K562 (cell line): ENCODE data around the gene TFEB. TPM values are rescaled to one million over a fixed set of nuclear protein-coding genes. Genes with fewer than 3 reads are reported as not detected.

Experiments
- ATAC-seq: fragments of 200-7000 bp; cut with Tn5 transposase; 3 replicates; pipeline ENCODE4 v1.9.1; 2020; ENCODE audit warnings: moderate library complexity
- BruUV-seq: library from RNA; stranded (reverse); fragments of 400-500 nt; replicated peaks from 2 replicates; lab custom pipeline; 2021; lab: Mats Ljungman, UMichigan
- CTCF ChIA-PET: fragments of 300-600 bp; formaldehyde crosslinking; extraction: SDS; loops from one replicate; lab custom pipeline; 2021; ENCODE audit warnings: low intra/inter-chr PET ratio; lab: Yijun Ruan, JAX
- POLR2A ChIA-PET: fragments of 300-600, 350-650 bp; sonication (Branson Sonifier 250); formaldehyde crosslinking; extraction: SDS; loops from one replicate; lab custom pipeline; 2021; ENCODE audit warnings: antibody characterized with exemption, inconsistent platforms; lab: Yijun Ruan, JAX
- DNase-seq, 4 experiments: peaks; one replicate each; pipeline versions ENCODE4 v3.0.0 to v3.0.0-alpha.2; 2011 to 2018; ENCODE audit warnings: low spot score in 3 of 4, mixed read lengths in 3 of 4; ENCODE audit errors: extremely low read depth in 1 of 4
- FAIRE-seq: peaks from 2 replicates; lab custom pipeline; 2011; peaks lifted over from hg19 to GRCh38; lab: Jason Lieb, UNC
- H2AFZ ChIP-seq: 2 replicates; pipeline ENCODE4 v1.6.0; 2011; ENCODE audit warnings: low read depth, low read length, control low read depth, inconsistent platforms
- H3K27ac ChIP-seq: fragments of 200-600 bp; 3 replicates; pipeline ENCODE4 v1.8.0; 2011; ENCODE audit warnings: low read depth, mild to moderate bottlenecking, control low read depth, inconsistent platforms, low read length, moderate library complexity, mixed read lengths; ENCODE audit errors: extremely low read depth
- H3K27me3 ChIP-seq, 2 experiments: fragments of 300-600 bp in 1 of 2; 2 replicates in 1 of 2; 3 replicates in 1 of 2; pipeline versions ENCODE4 v1.6.0 to v1.8.0; 2011; ENCODE audit warnings: inconsistent platforms in 2 of 2, low read length in 2 of 2, mild to moderate bottlenecking in 1 of 2, mixed read lengths in 1 of 2, moderate library complexity in 1 of 2; ENCODE audit not compliant: control insufficient read depth in 2 of 2, insufficient read depth in 2 of 2
- H3K36me3 ChIP-seq: fragments of 300-600 bp; 3 replicates; pipeline ENCODE4 v1.8.0; 2011; ENCODE audit warnings: mild to moderate bottlenecking, low read length, inconsistent platforms; ENCODE audit not compliant: control insufficient read depth, insufficient read depth
- H3K4me1 ChIP-seq, 2 experiments: fragments of 200-600 bp in 1 of 2; replicated peaks in 1 of 2; 2 replicates in 1 of 2; 3 replicates in 1 of 2; pipeline versions ENCODE4 v1.5.1 to v1.8.0; 2011; ENCODE audit warnings: inconsistent platforms in 2 of 2, low read length in 2 of 2, mild to moderate bottlenecking in 1 of 2, mixed read lengths in 1 of 2, moderate library complexity in 1 of 2; ENCODE audit not compliant: control insufficient read depth in 2 of 2, insufficient read depth in 2 of 2
- H3K4me2 ChIP-seq: 2 replicates; pipeline ENCODE4 v1.6.1; 2011; ENCODE audit warnings: low read length, control low read depth, inconsistent platforms, mixed read lengths; ENCODE audit not compliant: insufficient read depth
- H3K4me3 ChIP-seq: fragments of 200-600 bp; sonication (generic), shearing (Covaris generic); 2 replicates; pipeline ENCODE4 v1.5.1; 2016; ENCODE audit warnings: control low read depth, inconsistent platforms
- H3K79me2 ChIP-seq: fragments of 200-600 bp; 3 replicates; pipeline ENCODE4 v1.8.0; 2011; ENCODE audit warnings: low read length, inconsistent platforms; ENCODE audit not compliant: control insufficient read depth, insufficient read depth
- H3K9ac ChIP-seq, 2 experiments: 2 replicates each; pipeline versions ENCODE4 v1.6.0 to v1.6.1; 2011; ENCODE audit warnings: low read depth in 2 of 2, low read length in 2 of 2, control low read depth in 1 of 2, inconsistent platforms in 1 of 2, mild to moderate bottlenecking in 1 of 2, mixed read lengths in 1 of 2; ENCODE audit not compliant: insufficient read depth in 1 of 2
- H3K9me1 ChIP-seq: one replicate; pipeline ENCODE4 v1.6.0; 2011; ENCODE audit warnings: inconsistent platforms, mild to moderate bottlenecking, low read length, moderate library complexity; ENCODE audit not compliant: control insufficient read depth, insufficient read depth
- H3K9me3 ChIP-seq: replicated peaks from 2 replicates; pipeline ENCODE4 v1.5.1; 2011; ENCODE audit warnings: low read depth, low read length, inconsistent platforms; ENCODE audit not compliant: control insufficient read depth, insufficient read depth
- H4K20me1 ChIP-seq: replicated peaks from 2 replicates; pipeline ENCODE4 v1.6.1; 2011; ENCODE audit warnings: low read length, inconsistent platforms, mixed read lengths; ENCODE audit not compliant: control insufficient read depth, insufficient read depth
- HDGF ChIP-seq: fragments of 450-650 bp; IDR thresholded peaks from 2 replicates; pipeline ENCODE4 v1.6.1; 2016
- VEZF1 ChIP-seq: fragments of 200-800 bp; sonication (Bioruptor generic); IDR thresholded peaks from 2 replicates; pipeline ENCODE4 v1.6.1; 2017; ENCODE audit warnings: missing genetic modification characterization, missing compliant biosample characterization
- ZNF121 ChIP-seq: sonication (generic); formaldehyde crosslinking; conservative IDR thresholded peaks from 2 replicates; pipeline ENCODE4 v1.8.0; 2022; ENCODE audit warnings: missing genetic modification reagents
- ZNF324 ChIP-seq: fragments of 250-450 bp; sonication (Bioruptor Pico); IDR thresholded peaks from 2 replicates; pipeline ENCODE4 v1.4.0; 2020; ENCODE audit warnings: mild to moderate bottlenecking
- WGBS: fragments of 100-300 bp; shearing (Covaris generic); methylation state at CpG from one replicate; pipeline ENCODE4 v1.1.6; 2016; ENCODE audit warnings: low coverage, mixed read lengths; ENCODE audit not compliant: insufficient coverage; ENCODE audit errors: missing lambda C conversion rate; 5-methylcytosine and 5-hydroxymethylcytosine counted together
- in situ Hi-C: fragments of 300-500 bp; cut with MboI; formaldehyde crosslinking; loops from 4 replicates; pipeline ENCODE4 v1.15.0; 2018; ENCODE audit warnings: inconsistent platforms, mixed read lengths
- intact Hi-C: fragments of 100-400 bp; cut with micrococcal nuclease; formaldehyde crosslinking; loops from 2 replicates; pipeline ENCODE4 v1.14.2; 2022
- polyA plus RNA-seq, 8 experiments: library from polyadenylated mRNA; depleted of rRNA in 4 of 8; stranded (reverse) in 5 of 8; unstranded in 3 of 8; fragments of >200 nt; fragmentation: Nextera tagmentation in 2 of 8; fragmentation: Illumina TruSeq in 1 of 8; extraction: Ambion mirVana in 2 of 8; extraction: Trizol in 1 of 8; gene quantifications; 2 replicates each; pipeline versions ENCODE4 v1.2.1 to v1.2.3, GENCODE V29; 2011 to 2014; ENCODE audit warnings: inconsistent platforms in 1 of 8, missing spikeins in 1 of 8
- total RNA-seq, 7 experiments: library from RNA; depleted of rRNA in 6 of 7; stranded (reverse); fragments of >200 nt in 6 of 7; fragmentation: Illumina TruSeq in 2 of 7; extraction: Trizol in 2 of 7; gene quantifications; 2 replicates each; pipeline versions ENCODE4 v1.2.1 to v1.2.3, GENCODE V29; 2011 to 2021; ENCODE audit warnings: low replicate concordance in 1 of 7

Gene TFEB
- total and polyA plus RNA-seq, 9 of the 15 experiments (the other 6 are each of a cell fraction or from before 2014, with no cell fraction given): 0.04 to 4.7 (median 2.0) TPM

- TF ChIP-seq ZNF121 (CRISPR knock-in tag) (0 out of 2 replicates have a peak, but pooled peaks have one; percentile 31), HDGF (no peak)
- DNase-seq (no peak), FAIRE-seq (no peak), ATAC-seq (no peak)
- peaks cover 21 to 66% of the 10 kb centered on the region in 2 experiments for H3K27me3 ChIP-seq
- H3K9ac ChIP-seq: no peak overlapping the region
- WGBS: under 1% methylated on average over 8 of the region's 8 CpGs
- H2AFZ ChIP-seq: no peak overlapping the region
- no peak overlapping the region for H3K27ac ChIP-seq
- in situ Hi-C loops (no loop called here), intact Hi-C loops (no loop called here)
- no peaks in the 10 kb centered on the region for H3K79me2 ChIP-seq
- no TSS peak for BruUV-seq
- no peaks in the 10 kb centered on the region for H3K36me3 ChIP-seq
- no peak overlapping the region for H3K4me3 ChIP-seq
- no peaks in the 10 kb centered on the region for H3K9me1 ChIP-seq
- ChIA-PET POLR2A (interaction anchor here (0.6 to 1.9 kb wide), 5 partner anchors 16 to 281 kb away, joined by 3 to 6 read pairs (median 4); no protein-coding TSS in a partner anchor), CTCF (interaction anchor here (1.5 kb wide), 1 partner anchor 309 kb away, joined by 3 read pairs; no protein-coding TSS in a partner anchor)
- peaks cover 0 to 15% of the 10 kb centered on the region in 2 experiments; a peak in 2 of 5 replicates for H3K4me1 ChIP-seq
- no peak overlapping the region for H3K4me2 ChIP-seq
- H4K20me1 ChIP-seq: peaks cover 8% of the 10 kb centered on the region; the same call in 1 of the 2 replicates
- no peaks in the 10 kb centered on the region for H3K9me3 ChIP-seq
Observed at GRCh38 chr6:41678511-41679084, 56.8 kb downstream of the TFEB start.

- Histone ChIP-seq H3K4me2 (no peak overlapping the region), H3K4me3 (no peak overlapping the region), H3K27ac (no peak overlapping the region), H3K79me2 (no peaks in the 10 kb centered on the region), H2AFZ (no peak overlapping the region), H3K9me1 (no peaks in the 10 kb centered on the region), H3K27me3 (peaks cover 26 to 67% of the 10 kb centered on the region in 2 experiments), H3K4me1 (peaks cover 0 to 3% of the 10 kb centered on the region in 2 experiments; a peak in 1 of 5 replicates), H4K20me1 (peaks cover 8% of the 10 kb centered on the region; the same call in 1 of the 2 replicates), H3K9me3 (no peaks in the 10 kb centered on the region), H3K9ac (no peak overlapping the region)
- DNase-seq (no peak), FAIRE-seq (no peak), ATAC-seq (no peak)
- intact Hi-C loops (no loop called here), in situ Hi-C loops (no loop called here)
- ChIA-PET CTCF (interaction anchor here (0.6 to 1.0 kb wide), 2 partner anchors 10 to 370 kb away, joined by 3 to 7 read pairs; no protein-coding TSS in a partner anchor), POLR2A (interaction anchor here (0.5 to 0.7 kb wide), 2 partner anchors 43 to 246 kb away, joined by 3 read pairs; no protein-coding TSS in a partner anchor)
- WGBS: 5% methylated on average over 25 of the region's 25 CpGs
- no TSS peak for BruUV-seq
- TF ChIP-seq ZNF324 (CRISPR knock-in tag) (no peak), VEZF1 (CRISPR knock-in tag) (peak; percentile 35; the same call in 1 of the 2 replicates)
- TF ChIP-seq, all 486 proteins: peak for 1
- no peaks in the 10 kb centered on the region for H3K36me3 ChIP-seq
Observed at GRCh38 chr6:41677124-41677921, 58.1 kb downstream of the TFEB start.
